ENCODE data around the gene RFX7. TPM values are rescaled to one million over a fixed set of nuclear protein-coding genes. Genes with fewer than 3 reads are reported as not detected.

The RFX7 gene
- total RNA-seq, 1 experiment from 2014 or later: 29.8 TPM

- Mint-ChIP-seq H3K27ac (ENCODE audit: low read depth, unreplicated experiment) (no peak overlapping the region), H3K4me1 (ENCODE audit: insufficient read depth, unreplicated experiment) (peaks cover 14% of the 10 kb centered on the region), H3K9me3 (ENCODE audit: unreplicated experiment) (no peaks in the 10 kb centered on the region), H3K36me3 (ENCODE audit: insufficient read depth, unreplicated experiment) (no peaks in the 10 kb centered on the region), H3K4me3 (ENCODE audit: unreplicated experiment) (no peak overlapping the region), H3K27me3 (ENCODE audit: insufficient read depth, unreplicated experiment) (no peaks in the 10 kb centered on the region)
- no peak for DNase-seq (ENCODE audit: unreplicated experiment)
- ChIA-PET CTCF (interaction anchor here (0.5 to 7.7 kb wide), 4 partner anchors 181 to 1077 kb away, joined by 3 to 166 read pairs (median 4); no protein-coding TSS in a partner anchor), POLR2A (interaction anchor here (3.4 kb wide), 1 partner anchor 181 kb away, joined by 12 read pairs; no protein-coding TSS in a partner anchor)
- intact Hi-C loops (cut with micrococcal nuclease): loop anchor here (2.0 to 5.0 kb wide), 3 partner anchors 118 to 350 kb away; partner anchors contain the start of genes NEDD4 and TEX9
- BruUV-seq (replicated peaks): no TSS peak
- TF ChIP-seq, protein P1, sequence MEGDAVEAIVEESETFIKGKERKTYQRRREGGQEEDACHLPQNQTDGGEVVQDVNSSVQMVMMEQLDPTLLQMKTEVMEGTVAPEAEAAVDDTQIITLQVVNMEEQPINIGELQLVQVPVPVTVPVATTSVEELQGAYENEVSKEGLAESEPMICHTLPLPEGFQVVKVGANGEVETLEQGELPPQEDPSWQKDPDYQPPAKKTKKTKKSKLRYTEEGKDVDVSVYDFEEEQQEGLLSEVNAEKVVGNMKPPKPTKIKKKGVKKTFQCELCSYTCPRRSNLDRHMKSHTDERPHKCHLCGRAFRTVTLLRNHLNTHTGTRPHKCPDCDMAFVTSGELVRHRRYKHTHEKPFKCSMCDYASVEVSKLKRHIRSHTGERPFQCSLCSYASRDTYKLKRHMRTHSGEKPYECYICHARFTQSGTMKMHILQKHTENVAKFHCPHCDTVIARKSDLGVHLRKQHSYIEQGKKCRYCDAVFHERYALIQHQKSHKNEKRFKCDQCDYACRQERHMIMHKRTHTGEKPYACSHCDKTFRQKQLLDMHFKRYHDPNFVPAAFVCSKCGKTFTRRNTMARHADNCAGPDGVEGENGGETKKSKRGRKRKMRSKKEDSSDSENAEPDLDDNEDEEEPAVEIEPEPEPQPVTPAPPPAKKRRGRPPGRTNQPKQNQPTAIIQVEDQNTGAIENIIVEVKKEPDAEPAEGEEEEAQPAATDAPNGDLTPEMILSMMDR (IDR thresholded peaks at IDR 0.05; ENCODE audit: unreplicated experiment): no peak
These were observed 3.6 kb upstream of the RFX7 start for GRCh38 chr15:56247266-56247665.

- Mint-ChIP-seq H3K9me3 (ENCODE audit: unreplicated experiment) (no peaks in the 10 kb centered on the region), H3K27me3 (ENCODE audit: insufficient read depth, unreplicated experiment) (no peaks in the 10 kb centered on the region), H3K4me3 (ENCODE audit: unreplicated experiment) (peak overlapping the region; percentile 79), H3K36me3 (ENCODE audit: insufficient read depth, unreplicated experiment) (no peaks in the 10 kb centered on the region), H3K27ac (ENCODE audit: low read depth, unreplicated experiment) (peak overlapping the region; percentile 32), H3K4me1 (ENCODE audit: insufficient read depth, unreplicated experiment) (peaks cover 14% of the 10 kb centered on the region)
- TF ChIP-seq, protein P1 (IDR thresholded peaks at IDR 0.05; ENCODE audit: unreplicated experiment): peak; percentile 99
- peak; percentile 90 for DNase-seq (ENCODE audit: unreplicated experiment)
- BruUV-seq (replicated peaks): no TSS peak
- POLR2A ChIA-PET: interaction anchor here (0.6 to 4.3 kb wide), 11 partner anchors 16 to 331 kb away, joined by 3 to 46 read pairs (median 13); partner anchors contain the start of genes NEDD4 and TEX9
- CTCF ChIA-PET: interaction anchor here (0.6 to 2.8 kb wide), 36 partner anchors 7 to 1167 kb away, joined by 3 to 40 read pairs (median 4); no protein-coding TSS in a partner anchor
- intact Hi-C loops (cut with micrococcal nuclease): loop anchor here (2.0 to 5.0 kb wide), 3 partner anchors 119 to 349 kb away; partner anchors contain the start of genes NEDD4 and TEX9
These were observed 2.5 kb upstream of the RFX7 start for GRCh38 chr15:56245871-56246814.

DNA sequence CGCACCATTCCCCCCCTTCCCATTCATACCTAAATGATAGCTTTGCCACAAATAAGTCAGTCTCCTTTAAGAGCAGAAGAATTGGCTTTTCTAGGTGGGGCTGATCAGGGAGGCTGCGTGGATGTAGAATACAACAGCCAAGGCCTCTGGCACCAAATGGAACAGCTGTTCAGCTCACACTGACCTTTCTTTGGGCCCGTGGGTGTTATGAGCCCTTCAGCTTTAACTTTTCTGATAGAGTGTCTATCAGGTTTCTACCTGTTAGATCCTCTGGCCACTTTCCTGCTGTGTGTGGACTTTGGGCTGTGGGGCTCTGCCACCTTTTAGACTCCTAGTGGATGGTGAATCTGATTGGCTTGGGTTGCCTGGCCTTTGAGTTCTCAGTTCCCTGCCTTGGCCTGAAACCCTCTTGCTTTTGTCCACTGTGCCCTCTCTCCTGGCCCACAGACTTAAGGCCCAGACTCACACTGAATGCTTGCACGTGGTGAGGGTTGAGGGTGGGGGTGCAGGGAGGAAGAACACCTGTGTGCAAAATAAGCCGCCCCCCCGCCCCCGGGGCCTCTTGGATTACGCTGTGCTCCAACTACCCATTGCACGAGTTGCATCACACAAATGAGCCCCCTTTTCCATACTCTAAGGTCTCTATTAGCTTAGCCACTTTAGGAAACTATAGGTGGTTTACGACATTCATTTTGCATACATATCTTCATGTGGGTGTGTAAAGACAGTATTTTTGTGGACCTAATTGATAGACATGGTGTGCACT is 1.3 kb upstream of the RFX7 start:
- ChIA-PET CTCF (interaction anchor here (0.5 to 2.8 kb wide), 43 partner anchors 9 to 1168 kb away, joined by 3 to 40 read pairs (median 4); no protein-coding TSS in a partner anchor), POLR2A (interaction anchor here (0.6 to 4.3 kb wide), 28 partner anchors 9 to 1462 kb away, joined by 3 to 46 read pairs (median 5); partner anchors contain the start of genes NEDD4, POLR2M and TEX9)
- TF ChIP-seq, protein P1 (IDR thresholded peaks at IDR 0.05; ENCODE audit: unreplicated experiment): no peak
- H3K9me3 Mint-ChIP-seq (ENCODE audit: unreplicated experiment): no peaks in the 10 kb centered on the region
- BruUV-seq (replicated peaks): TSS peak; percentile 35
- peak overlapping the region; percentile 73 for H3K27ac Mint-ChIP-seq (ENCODE audit: low read depth, unreplicated experiment)
- H3K4me3 Mint-ChIP-seq (ENCODE audit: unreplicated experiment): peak overlapping the region; percentile 79
- no peak for DNase-seq (ENCODE audit: unreplicated experiment)
- H3K36me3 Mint-ChIP-seq (ENCODE audit: insufficient read depth, unreplicated experiment): no peaks in the 10 kb centered on the region
- H3K4me1 Mint-ChIP-seq (ENCODE audit: insufficient read depth, unreplicated experiment): peaks cover 19% of the 10 kb centered on the region
- intact Hi-C loops (cut with micrococcal nuclease): loop anchor here (5.0 kb wide), 2 partner anchors 328 to 348 kb away; no protein-coding TSS in a partner anchor
- H3K27me3 Mint-ChIP-seq (ENCODE audit: insufficient read depth, unreplicated experiment): no peaks in the 10 kb centered on the region

Data from MCF 10A (cell line).